ENCODE measurements around the gene ACSS3. TPM values are rescaled to one million over a fixed set of nuclear protein-coding genes. Genes with fewer than 3 reads are reported as not detected.

Gene ACSS3
- total RNA-seq, 1 experiment from 2014 or later = 7.7 TPM

DNA sequence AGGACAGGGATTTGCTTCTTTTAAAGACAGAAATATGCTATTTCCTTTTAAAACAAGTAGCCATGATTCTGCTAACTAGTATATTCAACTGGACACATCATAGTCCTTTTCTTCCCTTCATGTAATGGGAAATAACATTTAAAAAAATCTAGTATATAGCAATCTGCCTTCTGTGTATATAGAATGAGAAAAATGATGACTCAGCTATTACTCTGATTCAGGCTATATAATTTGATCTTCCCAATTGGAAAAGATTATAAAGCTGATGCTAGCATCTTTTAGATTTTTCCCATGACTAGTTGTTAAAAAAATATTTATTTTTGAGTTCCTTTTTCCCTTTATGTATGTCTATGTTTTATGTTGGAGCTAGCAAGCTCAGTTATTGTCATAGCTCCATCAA, 86.9 kb downstream of the ACSS3 start:
- H3K9me3 ChIP-seq (ENCODE audit: low read depth, low read length, poor library complexity, severe bottlenecking) = no peaks in the 10 kb centered on the region
- no peaks in the 10 kb centered on the region for H3K27me3 ChIP-seq (replicated peaks; ENCODE audit: insufficient read depth, low read depth, low read length, poor library complexity)
- DNase-seq (ENCODE audit: low spot score) = no peak
- TF ChIP-seq, protein P1, sequence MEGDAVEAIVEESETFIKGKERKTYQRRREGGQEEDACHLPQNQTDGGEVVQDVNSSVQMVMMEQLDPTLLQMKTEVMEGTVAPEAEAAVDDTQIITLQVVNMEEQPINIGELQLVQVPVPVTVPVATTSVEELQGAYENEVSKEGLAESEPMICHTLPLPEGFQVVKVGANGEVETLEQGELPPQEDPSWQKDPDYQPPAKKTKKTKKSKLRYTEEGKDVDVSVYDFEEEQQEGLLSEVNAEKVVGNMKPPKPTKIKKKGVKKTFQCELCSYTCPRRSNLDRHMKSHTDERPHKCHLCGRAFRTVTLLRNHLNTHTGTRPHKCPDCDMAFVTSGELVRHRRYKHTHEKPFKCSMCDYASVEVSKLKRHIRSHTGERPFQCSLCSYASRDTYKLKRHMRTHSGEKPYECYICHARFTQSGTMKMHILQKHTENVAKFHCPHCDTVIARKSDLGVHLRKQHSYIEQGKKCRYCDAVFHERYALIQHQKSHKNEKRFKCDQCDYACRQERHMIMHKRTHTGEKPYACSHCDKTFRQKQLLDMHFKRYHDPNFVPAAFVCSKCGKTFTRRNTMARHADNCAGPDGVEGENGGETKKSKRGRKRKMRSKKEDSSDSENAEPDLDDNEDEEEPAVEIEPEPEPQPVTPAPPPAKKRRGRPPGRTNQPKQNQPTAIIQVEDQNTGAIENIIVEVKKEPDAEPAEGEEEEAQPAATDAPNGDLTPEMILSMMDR (conservative IDR thresholded peaks at IDR 0.05; ENCODE audit: low read depth, low read length) = no peak
- TF ChIP-seq EZH2 (IDR thresholded peaks at IDR 0.05; ENCODE audit: borderline replicate concordance, low read depth, low read length, poor library complexity, severe bottlenecking) = no peak
- H3K4me1 ChIP-seq (ENCODE audit: insufficient read depth, low read length, poor library complexity, severe bottlenecking) = peaks cover 11% of the 10 kb centered on the region
- H3K4me3 ChIP-seq (ENCODE audit: low read depth, low read length, poor library complexity, severe bottlenecking) = no peak overlapping the region
- intact Hi-C loops (cut with micrococcal nuclease; ENCODE audit: unreplicated experiment) = no loop called here
- no peak overlapping the region for H3K27ac ChIP-seq (ENCODE audit: low read depth, low read length, poor library complexity, severe bottlenecking)
- H3K36me3 ChIP-seq (ENCODE audit: insufficient read depth, low read length, poor library complexity, severe bottlenecking) = no peaks in the 10 kb centered on the region
- BruUV-seq (replicated peaks) = no TSS peak
- ChIA-PET POLR2A (ENCODE audit: low non-redundant PET) (no interaction called here), CTCF (no interaction called here)

DNA sequence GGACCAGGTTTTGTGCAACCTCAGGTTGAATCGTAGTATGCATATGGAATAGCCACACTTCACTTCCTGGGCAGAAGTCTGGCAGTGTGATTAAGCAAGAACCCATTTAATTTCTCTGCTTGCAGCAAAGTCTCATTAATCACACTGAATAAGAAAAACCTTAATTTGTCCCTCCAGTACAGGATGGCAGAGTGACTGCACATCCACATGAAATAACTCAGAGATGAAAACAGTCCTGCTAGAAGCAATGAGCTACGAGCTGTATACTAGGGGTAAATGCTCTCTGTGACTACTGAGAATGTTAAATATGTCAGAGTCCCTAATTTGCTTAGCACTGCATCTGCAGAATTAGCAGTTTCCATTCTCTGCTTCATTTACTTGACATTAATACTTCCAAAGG, 88.9 kb downstream of the ACSS3 start:
- ChIA-PET CTCF (no interaction called here), POLR2A (ENCODE audit: low non-redundant PET) (no interaction called here)
- H3K9me3 ChIP-seq (ENCODE audit: low read depth, low read length, poor library complexity, severe bottlenecking) = no peaks in the 10 kb centered on the region
- intact Hi-C loops (cut with micrococcal nuclease; ENCODE audit: unreplicated experiment) = no loop called here
- no peak overlapping the region for H3K27ac ChIP-seq (ENCODE audit: low read depth, low read length, poor library complexity, severe bottlenecking)
- no peak for TF ChIP-seq EZH2 (IDR thresholded peaks at IDR 0.05; ENCODE audit: borderline replicate concordance, low read depth, low read length, poor library complexity, severe bottlenecking)
- TF ChIP-seq, protein P1 (conservative IDR thresholded peaks at IDR 0.05; ENCODE audit: low read depth, low read length) = no peak
- H3K4me1 ChIP-seq (ENCODE audit: insufficient read depth, low read length, poor library complexity, severe bottlenecking) = peaks cover 11% of the 10 kb centered on the region
- BruUV-seq (replicated peaks) = no TSS peak
- H3K4me3 ChIP-seq (ENCODE audit: low read depth, low read length, poor library complexity, severe bottlenecking) = no peak overlapping the region
- no peaks in the 10 kb centered on the region for H3K27me3 ChIP-seq (replicated peaks; ENCODE audit: insufficient read depth, low read depth, low read length, poor library complexity)
- DNase-seq (ENCODE audit: low spot score) = peak; percentile 5
- H3K36me3 ChIP-seq (ENCODE audit: insufficient read depth, low read length, poor library complexity, severe bottlenecking) = no peaks in the 10 kb centered on the region

DNA sequence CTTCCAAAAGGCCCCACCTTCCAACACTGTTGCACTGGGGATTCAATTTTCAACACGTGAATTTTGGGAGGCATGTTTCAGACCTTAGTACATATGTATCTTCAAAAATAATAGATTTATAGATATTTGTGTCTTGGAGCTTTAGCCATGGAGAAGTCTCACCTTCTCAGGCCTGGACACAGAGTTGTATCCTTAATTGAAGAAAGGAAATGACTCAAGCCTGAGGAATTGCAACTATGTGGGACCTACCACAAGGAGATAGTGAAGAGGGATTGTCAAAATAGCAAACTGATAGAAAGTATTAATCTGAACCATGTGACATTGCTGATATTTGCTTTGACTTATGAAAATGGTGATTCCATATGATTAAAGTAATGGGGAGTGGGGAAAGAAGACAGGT, 89.8 kb downstream of the ACSS3 start:
- POLR2A ChIA-PET (ENCODE audit: low non-redundant PET) = interaction anchor here (0.6 kb wide), 1 partner anchor 387 kb away, joined by 7 read pairs; no protein-coding TSS in a partner anchor
- CTCF ChIA-PET = no interaction called here
- H3K9me3 ChIP-seq (ENCODE audit: low read depth, low read length, poor library complexity, severe bottlenecking) = no peaks in the 10 kb centered on the region
- H3K4me3 ChIP-seq (ENCODE audit: low read depth, low read length, poor library complexity, severe bottlenecking) = no peak overlapping the region
- BruUV-seq (replicated peaks) = no TSS peak
- no peaks in the 10 kb centered on the region for H3K27me3 ChIP-seq (replicated peaks; ENCODE audit: insufficient read depth, low read depth, low read length, poor library complexity)
- no peak overlapping the region for H3K27ac ChIP-seq (ENCODE audit: low read depth, low read length, poor library complexity, severe bottlenecking)
- no peaks in the 10 kb centered on the region for H3K36me3 ChIP-seq (ENCODE audit: insufficient read depth, low read length, poor library complexity, severe bottlenecking)
- peaks cover 11% of the 10 kb centered on the region for H3K4me1 ChIP-seq (ENCODE audit: insufficient read depth, low read length, poor library complexity, severe bottlenecking)
- peak; percentile 69 for DNase-seq (ENCODE audit: low spot score)
- TF ChIP-seq, protein P1 (conservative IDR thresholded peaks at IDR 0.05; ENCODE audit: low read depth, low read length) = no peak
- TF ChIP-seq EZH2 (IDR thresholded peaks at IDR 0.05; ENCODE audit: borderline replicate concordance, low read depth, low read length, poor library complexity, severe bottlenecking) = no peak
- intact Hi-C loops (cut with micrococcal nuclease; ENCODE audit: unreplicated experiment) = no loop called here

Data from A673 (cell line).